Gastroesophageal sphincter (tissue), 4 donors: Measurements from ENCODE around the gene HIP1. TPM values are rescaled to one million over a fixed set of nuclear protein-coding genes. Genes with fewer than 3 reads are reported as not detected.
"Not testable (repeated sequence)": the region's sequence is repeated elsewhere in the genome, so short reads cannot be mapped to it uniquely, and the experiment has no call there.

Source experiments
- ATAC-seq: fragments of 150-250 bp; one replicate; pipeline ENCODE4 v1.9.1; 2016; ENCODE audit warnings: mild to moderate bottlenecking, moderate library complexity
- H3K27ac ChIP-seq, 4 donors: fragments of 200-600 bp; sonication (generic) in 3 of 4; 1 replicate in 3 of 4; 2 replicates in 1 of 4; pipeline ENCODE4 v1.5.1; 2016 to 2019
- H3K27me3 ChIP-seq: fragments of 200-600 bp; sonication (generic); one replicate; pipeline ENCODE4 v1.5.1; 2019
- H3K36me3 ChIP-seq, 2 donors: fragments of 200-600 bp; sonication (generic); one replicate each; pipeline ENCODE4 v1.5.1; 2019; ENCODE audit warnings: control low read depth in 1 of 2
- H3K4me1 ChIP-seq, 3 donors: fragments of 200-600 bp; sonication (generic); 1 replicate in 2 of 3; 2 replicates in 1 of 3; pipeline ENCODE4 v1.5.1; 2016 to 2019; ENCODE audit warnings: control low read depth in 2 of 3
- H3K4me3 ChIP-seq, 2 donors: fragments of 200-600 bp; sonication (generic); one replicate each; pipeline ENCODE4 v1.5.1; 2019; ENCODE audit warnings: mild to moderate bottlenecking in 1 of 2, moderate library complexity in 1 of 2
- H3K9me3 ChIP-seq, 3 donors: fragments of 200-600 bp; sonication (generic); one replicate each; pipeline ENCODE4 v1.5.1; 2017 to 2019; ENCODE audit warnings: control low read depth in 2 of 3
- CTCF ChIP-seq, 4 experiments: fragments of 200-600 bp in 2 of 4; fragments of 450-650 bp in 2 of 4; sonication (generic) in 1 of 4; IDR thresholded peaks; one replicate each; pipeline ENCODE4 v1.5.1; 2017 to 2019; ENCODE audit warnings: antibody characterized with exemption in 4 of 4, mild to moderate bottlenecking in 2 of 4, moderate library complexity in 2 of 4
- EP300 ChIP-seq: sonication (generic); formaldehyde crosslinking; IDR thresholded peaks from one replicate; pipeline ENCODE4 v1.6.1; 2017; ENCODE audit warnings: antibody characterized with exemption, mild to moderate bottlenecking
- POLR2A ChIP-seq, 2 donors: fragments of 450-650 bp; IDR thresholded peaks; one replicate each; pipeline ENCODE4 v1.6.1; 2017; ENCODE audit warnings: antibody characterized with exemption in 2 of 2, mild to moderate bottlenecking in 2 of 2, moderate library complexity in 1 of 2
- POLR2AphosphoS5 ChIP-seq: sonication (generic); formaldehyde crosslinking; IDR thresholded peaks from one replicate; pipeline ENCODE4 v1.6.1; 2017; ENCODE audit warnings: antibody characterized with exemption
- whole genome bisulfite sequencing, 2 donors: methylation state at CpG; one replicate each; pipeline ENCODE4 v1.1.5; 2018; ENCODE audit warnings: low coverage in 1 of 2; 5-methylcytosine and 5-hydroxymethylcytosine counted together
- total RNA-seq, 4 donors: library from RNA; depleted of rRNA; stranded (reverse); fragments of >200 nt; gene quantifications; one replicate each; pipeline ENCODE4 v1.1.0, GENCODE V29; 2016

Gene HIP1
- total RNA-seq, 4 donors from 2014 or later = 12.3 to 32.6 (median 22.6) TPM

- no peaks in the 10 kb centered on the region for H3K9me3 ChIP-seq
- no peak overlapping the region for H3K4me3 ChIP-seq
- peaks cover 0 to 5% (median 0%) of the 10 kb centered on the region in 3 donors for H3K4me1 ChIP-seq
- no peak overlapping the region for H3K27ac ChIP-seq
- peaks cover 0 to 10% of the 10 kb centered on the region in 2 donors for H3K36me3 ChIP-seq
- TF ChIP-seq EP300 = no peak
- no peak for TF ChIP-seq POLR2A (IDR thresholded peaks at IDR 0.05)
- no peak for TF ChIP-seq POLR2AphosphoS5
- H3K27me3 ChIP-seq = no peaks in the 10 kb centered on the region
- 59% methylated on average over 6 of the region's 6 CpGs; no CpG with 5 or more reads in 1 of the 2 donors for WGBS, 2 donors
- ATAC-seq = no peak
These were observed 43.9 kb downstream of the HIP1 start for GRCh38 chr7:75694638-75695399.

GRCh38 chr7:75693668-75694067, 45.1 kb downstream of the HIP1 start:
- not testable (repeated sequence) for H3K27ac ChIP-seq, H3K4me3 ChIP-seq, ATAC-seq, H3K27me3 ChIP-seq, H3K9me3 ChIP-seq, H3K36me3 ChIP-seq, H3K4me1 ChIP-seq
- WGBS, 2 donors = 90% methylated on average over 4 to 6 of the region's 6 CpGs

- Histone ChIP-seq H3K27ac (no peak overlapping the region), H3K4me1 (peaks cover 0 to 13% (median 0%) of the 10 kb centered on the region in 3 donors), H3K9me3 (no peaks in the 10 kb centered on the region), H3K4me3 (no peak overlapping the region), H3K36me3 (no peaks in the 10 kb centered on the region), H3K27me3 (peaks cover 6% of the 10 kb centered on the region)
- TF ChIP-seq POLR2A (IDR thresholded peaks at IDR 0.05) (no peak), EP300 (no peak), POLR2AphosphoS5 (no peak), CTCF (IDR thresholded peaks at IDR 0.05) (no peak)
- no peak for ATAC-seq
- 90 to 93% methylated on average over 2 to 4 of the region's 4 CpGs for WGBS, 2 donors
These were observed 46.8 kb downstream of the HIP1 start for GRCh38 chr7:75691793-75692543.

- 94 to 100% methylated on average over 2 to 5 of the region's 5 CpGs for WGBS, 2 donors
- TF ChIP-seq POLR2A (IDR thresholded peaks at IDR 0.05) (no peak), CTCF (IDR thresholded peaks at IDR 0.05) (no peak), POLR2AphosphoS5 (no peak)
- no peak for ATAC-seq
These were observed 48.6 kb downstream of the HIP1 start for GRCh38 chr7:75690121-75690523.

GRCh38 chr7:75689246-75690099, 49.3 kb downstream of the HIP1 start:
- Histone ChIP-seq H3K4me3 (no peak overlapping the region), H3K27ac (no peak overlapping the region), H3K4me1 (peaks cover 0 to 8% (median 0%) of the 10 kb centered on the region in 3 donors), H3K27me3 (peaks cover 6% of the 10 kb centered on the region), H3K9me3 (no peaks in the 10 kb centered on the region), H3K36me3 (no peaks in the 10 kb centered on the region)
- ATAC-seq = no peak
- TF ChIP-seq CTCF (IDR thresholded peaks at IDR 0.05) = no peak
- TF ChIP-seq EP300 = no peak
- no peak for TF ChIP-seq POLR2AphosphoS5
- no peak for TF ChIP-seq POLR2A (IDR thresholded peaks at IDR 0.05)
- WGBS, 2 donors = 92 to 93% methylated on average over 9 to 18 of the region's 20 CpGs

More at GRCh38 chr7:75690121-75690523, 48.6 kb downstream of the HIP1 start:
- H3K27me3 ChIP-seq = peaks cover 6% of the 10 kb centered on the region
- no peaks in the 10 kb centered on the region for H3K9me3 ChIP-seq
- no peak overlapping the region for H3K4me3 ChIP-seq
- H3K36me3 ChIP-seq = no peaks in the 10 kb centered on the region
- no peak overlapping the region for H3K27ac ChIP-seq
- peaks cover 0 to 10% (median 0%) of the 10 kb centered on the region in 3 donors for H3K4me1 ChIP-seq
